Spinal cord (tissue), 10 donors: ENCODE results near the gene EVX1. TPM values are rescaled to one million over a fixed set of nuclear protein-coding genes. Genes with fewer than 3 reads are reported as not detected.

ENCODE experiments used
- DNase-seq, 6 donors: peaks; one replicate each; pipeline versions ENCODE4 v3.0.0 to v3.0.0-alpha.2; 2013 to 2015; ENCODE audit warnings: low spot score in 6 of 6, low read depth in 4 of 6
- H3K27ac ChIP-seq: one replicate; pipeline ENCODE4 v1.5.1; 2013; ENCODE audit warnings: low read depth, low read length, control low read depth
- H3K27me3 ChIP-seq: one replicate; pipeline ENCODE4 v1.6.1; 2013; ENCODE audit warnings: low read length; ENCODE audit not compliant: control insufficient read depth, insufficient read depth
- H3K36me3 ChIP-seq: one replicate; pipeline ENCODE4 v1.6.1; 2013; ENCODE audit warnings: low read length; ENCODE audit not compliant: control insufficient read depth, insufficient read depth
- H3K4me1 ChIP-seq: one replicate; pipeline ENCODE4 v1.6.1; 2013; ENCODE audit warnings: low read length; ENCODE audit not compliant: control insufficient read depth, insufficient read depth
- H3K4me3 ChIP-seq: one replicate; pipeline ENCODE4 v1.5.1; 2013; ENCODE audit warnings: low read depth, low read length, control low read depth
- H3K9me3 ChIP-seq: one replicate; pipeline ENCODE4 v1.6.1; 2013; ENCODE audit warnings: low read length; ENCODE audit not compliant: control insufficient read depth, insufficient read depth
- WGBS: methylation state at CpG from one replicate; pipeline ENCODE4 v1.1.5; 2013; ENCODE audit warnings: missing lambda C conversion rate; ENCODE audit not compliant: insufficient coverage; 5-methylcytosine and 5-hydroxymethylcytosine counted together
- polyA plus RNA-seq, 2 donors: library from polyadenylated mRNA; unstranded; fragments of 120-200 nt; gene quantifications; one replicate each; pipeline ENCODE4 v1.2.1, GENCODE V29; 2013; ENCODE audit not compliant: insufficient read length in 2 of 2
- total RNA-seq, 2 donors: library from RNA; depleted of rRNA in 1 of 2; stranded (reverse); fragments of 120-200 nt in 1 of 2; fragments of >200 nt in 1 of 2; gene quantifications; one replicate each; pipeline versions ENCODE4 v1.2.3 to v1.2.4, GENCODE V29; 2013 to 2014
- donor health status: healthy.

EVX1 gene
- total and polyA plus RNA-seq, 4 donors, result 0.11 to 1.3 (median 0.59) TPM; not detected in 1

DNA sequence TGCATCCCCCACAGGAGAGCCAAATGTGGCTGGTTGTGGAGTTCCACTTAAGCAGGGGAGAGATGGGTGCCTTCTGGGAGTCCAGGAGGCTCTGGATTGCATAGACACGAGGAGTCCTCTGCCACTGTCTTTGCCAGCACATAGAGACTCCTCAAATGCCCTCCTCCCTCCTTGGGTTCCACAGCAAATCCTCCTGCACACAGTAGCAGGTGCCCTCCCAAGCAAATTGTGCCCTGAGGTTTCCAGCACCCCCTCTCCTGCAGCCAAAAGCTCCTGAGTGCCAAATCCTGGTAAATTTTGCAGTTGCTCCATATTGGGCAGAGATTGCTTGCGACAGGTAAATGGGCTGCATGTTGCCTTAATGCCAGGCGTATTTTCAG is 5.8 kb downstream of the EVX1 start:
- Histone ChIP-seq H3K27me3 (peaks cover 99% of the 10 kb centered on the region), H3K36me3 (no peaks in the 10 kb centered on the region), H3K4me1 (peaks cover 49% of the 10 kb centered on the region), H3K9me3 (no peaks in the 10 kb centered on the region), H3K27ac (no peak overlapping the region), H3K4me3 (no peak overlapping the region)
- WGBS, result 47% methylated on average over 3 of the region's 3 CpGs
- DNase-seq, result no peak

- H3K36me3 ChIP-seq, result no peaks in the 10 kb centered on the region
- no peak for DNase-seq
- peaks cover 99% of the 10 kb centered on the region for H3K27me3 ChIP-seq
- no peak overlapping the region for H3K4me3 ChIP-seq
- no peak overlapping the region for H3K27ac ChIP-seq
- H3K9me3 ChIP-seq, result no peaks in the 10 kb centered on the region
- peaks cover 42% of the 10 kb centered on the region for H3K4me1 ChIP-seq
- 6% methylated on average over 18 of the region's 23 CpGs for WGBS
These were observed 6.5 kb downstream of the EVX1 start for GRCh38 chr7:27248911-27249723.

DNA sequence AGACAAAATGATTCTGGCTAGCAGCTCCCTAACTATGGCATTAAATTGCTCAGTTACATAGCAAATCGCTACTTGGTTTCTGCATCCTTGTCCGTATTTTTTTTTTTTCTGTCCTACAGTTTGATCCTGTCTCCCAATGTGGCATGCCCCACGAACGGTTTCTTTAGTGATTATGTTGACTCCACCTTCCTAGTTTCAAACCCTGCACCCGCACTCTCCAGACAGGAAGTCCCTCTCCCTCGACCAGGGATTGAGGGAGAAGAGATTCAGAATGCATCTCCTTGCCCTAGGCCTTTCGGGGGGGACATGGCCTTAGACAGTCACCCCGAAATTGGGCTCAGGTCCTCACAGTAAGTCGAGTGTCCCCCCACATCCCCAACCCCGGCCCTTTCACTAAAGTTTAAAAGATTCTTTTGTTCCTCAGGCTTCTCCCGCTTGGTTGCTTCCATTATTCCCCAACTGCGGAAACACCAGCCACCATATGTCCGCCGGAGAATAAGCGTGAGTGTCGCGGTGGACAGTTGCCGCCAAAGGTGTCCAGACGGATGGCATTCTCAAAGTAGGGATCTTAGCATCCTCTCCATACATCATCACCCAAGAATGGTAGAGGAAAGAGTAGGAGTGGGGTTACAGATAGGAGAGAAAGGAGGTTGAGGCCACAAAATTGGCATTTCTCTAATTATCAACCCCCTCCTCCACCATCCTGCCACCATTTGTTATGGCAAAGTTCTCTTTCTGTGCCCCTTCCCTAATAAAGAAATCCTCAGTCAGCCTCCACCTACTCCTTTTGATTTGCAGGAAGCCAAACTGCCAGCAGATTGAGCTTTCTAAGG is 7.3 kb downstream of the EVX1 start:
- H3K27me3 ChIP-seq, result peaks cover 98% of the 10 kb centered on the region
- no peaks in the 10 kb centered on the region for H3K9me3 ChIP-seq
- no peak overlapping the region for H3K4me3 ChIP-seq
- no peaks in the 10 kb centered on the region for H3K36me3 ChIP-seq
- H3K4me1 ChIP-seq, result peaks cover 38% of the 10 kb centered on the region
- H3K27ac ChIP-seq, result no peak overlapping the region
- WGBS, result 8% methylated on average over 5 of the region's 19 CpGs
- DNase-seq, result no peak

GRCh38 chr7:27250557-27251070 is 8.0 kb downstream of the EVX1 start:
- peak in 1 of 6 donors; percentile 68 for DNase-seq
- Histone ChIP-seq H3K36me3 (no peaks in the 10 kb centered on the region), H3K4me3 (no peak overlapping the region), H3K4me1 (peaks cover 31% of the 10 kb centered on the region), H3K27ac (no peak overlapping the region), H3K9me3 (no peaks in the 10 kb centered on the region), H3K27me3 (peaks cover 97% of the 10 kb centered on the region)
- 3% methylated on average over 5 of the region's 6 CpGs for WGBS

GRCh38 chr7:27251136-27251651 is 8.6 kb downstream of the EVX1 start:
- no peaks in the 10 kb centered on the region for H3K9me3 ChIP-seq
- peak in 1 of 6 donors; percentile 53 for DNase-seq
- no peak overlapping the region for H3K4me3 ChIP-seq
- H3K4me1 ChIP-seq, result peaks cover 27% of the 10 kb centered on the region
- H3K27ac ChIP-seq, result no peak overlapping the region
- H3K27me3 ChIP-seq, result peaks cover 92% of the 10 kb centered on the region
- 1% methylated on average over 24 of the region's 29 CpGs for WGBS
- H3K36me3 ChIP-seq, result no peaks in the 10 kb centered on the region

- 2% methylated on average over 72 of the region's 72 CpGs for WGBS
- Histone ChIP-seq H3K27me3 (peaks cover 86% of the 10 kb centered on the region), H3K9me3 (no peaks in the 10 kb centered on the region), H3K4me3 (no peak overlapping the region), H3K4me1 (peaks cover 23% of the 10 kb centered on the region), H3K27ac (no peak overlapping the region), H3K36me3 (no peaks in the 10 kb centered on the region)
- peak in 2 of 6 donors; percentile 58 to 62 for DNase-seq
These were observed 9.3 kb downstream of the EVX1 start for GRCh38 chr7:27251652-27252590.

DNA sequence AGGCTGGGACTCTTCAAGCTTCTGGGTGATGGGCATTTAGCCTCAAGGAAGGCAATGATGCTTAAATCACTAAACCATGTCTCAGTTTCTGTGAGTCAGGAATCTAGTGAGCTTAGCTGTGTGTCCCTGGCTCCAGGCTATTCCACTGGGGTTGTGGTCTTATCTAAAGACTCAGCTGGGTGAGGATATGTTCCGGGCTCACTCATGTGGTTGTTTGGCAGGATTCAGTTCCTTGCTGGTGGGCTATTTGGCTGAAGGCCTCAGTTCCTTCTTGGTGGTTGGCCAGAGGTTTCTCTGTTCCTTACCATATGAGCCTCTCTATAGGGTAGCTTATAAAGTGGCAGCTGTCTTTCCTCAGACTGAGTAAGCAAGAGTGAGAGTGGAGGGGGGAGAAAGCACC is 12.0 kb downstream of the EVX1 start:
- no peak overlapping the region for H3K4me3 ChIP-seq
- WGBS, result no CpG with 5 or more reads among the region's 1 CpG
- DNase-seq, result no peak
- H3K4me1 ChIP-seq, result peaks cover 19% of the 10 kb centered on the region
- H3K27ac ChIP-seq, result no peak overlapping the region
- H3K36me3 ChIP-seq, result no peaks in the 10 kb centered on the region
- no peaks in the 10 kb centered on the region for H3K9me3 ChIP-seq
- H3K27me3 ChIP-seq, result peaks cover 62% of the 10 kb centered on the region

DNA sequence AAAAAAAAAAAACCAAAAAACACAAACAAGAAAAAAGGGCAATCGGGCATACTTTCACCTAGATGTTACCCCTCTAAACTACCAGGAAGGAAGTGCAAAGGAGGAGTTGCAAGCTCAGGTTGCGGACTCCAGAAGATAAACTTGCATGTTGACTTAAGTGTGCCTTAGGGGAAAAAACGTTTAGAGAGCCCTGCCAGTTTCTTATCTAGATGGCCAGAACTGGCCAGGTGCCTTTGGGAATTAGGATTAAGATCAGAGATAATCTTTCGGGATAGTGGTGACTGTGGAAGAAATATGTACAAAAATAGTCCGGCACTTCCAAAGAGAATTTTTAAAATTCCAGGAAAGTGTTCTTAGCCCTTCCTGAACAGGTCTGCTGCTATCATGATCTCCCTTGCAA is 17.6 kb downstream of the EVX1 start:
- Histone ChIP-seq H3K27ac (no peak overlapping the region), H3K4me1 (no peaks in the 10 kb centered on the region), H3K9me3 (no peaks in the 10 kb centered on the region), H3K36me3 (no peaks in the 10 kb centered on the region), H3K27me3 (peaks cover 10% of the 10 kb centered on the region), H3K4me3 (no peak overlapping the region)
- 63% methylated on average over 3 of the region's 5 CpGs for WGBS
- no peak for DNase-seq

DNA sequence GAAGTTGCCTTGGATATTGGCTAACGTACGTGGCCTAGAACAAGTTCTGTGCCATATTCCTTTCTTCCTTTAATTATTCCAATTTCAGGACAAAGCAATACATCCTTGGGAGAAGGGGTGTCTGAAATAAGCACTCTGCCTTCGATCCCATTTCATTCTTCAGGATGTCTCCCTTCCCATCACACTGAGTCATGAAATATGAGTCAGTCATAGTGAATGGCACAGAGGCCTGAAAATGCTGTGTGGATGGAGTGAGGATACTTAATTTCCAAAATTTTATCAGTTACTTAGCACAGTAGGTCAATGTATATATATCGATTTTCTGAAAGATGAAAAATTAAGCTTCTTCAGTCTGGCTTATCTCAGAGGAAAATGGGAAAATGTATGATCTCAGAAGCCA is 19.5 kb downstream of the EVX1 start:
- no peak overlapping the region for H3K27ac ChIP-seq
- H3K36me3 ChIP-seq, result no peaks in the 10 kb centered on the region
- no peak overlapping the region for H3K4me3 ChIP-seq
- DNase-seq, result no peak
- H3K9me3 ChIP-seq, result no peaks in the 10 kb centered on the region
- peaks cover 3% of the 10 kb centered on the region for H3K27me3 ChIP-seq
- H3K4me1 ChIP-seq, result no peaks in the 10 kb centered on the region
- WGBS, result no CpG with 5 or more reads among the region's 4 CpGs
